Stimulated activated CD4-positive, alpha-beta T cell treated with anti-CD3 and anti-CD28 coated beads, Interleukin-15, amount 100 ng/mL, for 48 hours (primary cell): Measurements from ENCODE around the gene KLK7.
"Not testable (repeated sequence)": the region's sequence is repeated elsewhere in the genome, so short reads cannot be mapped to it uniquely, and the experiment has no call there.

Source experiments
- DNase-seq, 2 donors: peaks; one replicate each; pipeline ENCODE4 v3.0.0-alpha.2; 2020; ENCODE audit warnings: low read depth in 2 of 2

The KLK7 gene

GRCh38 chr19:50978772-50979390 lies 4.8 kb downstream of the KLK7 start:
- no peak for DNase-seq

GRCh38 chr19:50977626-50978025 lies 6.1 kb downstream of the KLK7 start:
- DNase-seq: no peak

DNA sequence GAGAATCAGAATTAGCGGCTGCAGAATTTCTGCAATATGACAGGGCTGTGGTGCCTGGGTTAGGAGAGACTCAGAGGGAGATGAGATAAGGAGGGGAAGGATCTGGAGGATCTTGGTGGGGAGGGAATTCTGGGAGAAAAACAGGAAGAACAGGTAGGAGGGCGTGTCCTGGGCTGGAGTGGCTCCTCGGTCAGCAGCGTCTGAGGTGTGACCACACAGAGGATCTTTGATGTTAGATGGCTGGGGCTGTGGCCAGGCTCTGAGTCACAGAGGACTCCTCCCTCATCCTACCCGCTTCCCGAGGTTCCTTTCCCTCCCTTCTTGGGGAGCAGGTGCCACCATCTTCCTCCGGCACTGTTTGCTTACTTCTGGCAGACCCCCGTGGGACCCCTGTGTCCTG lies 8.0 kb downstream of the KLK7 start:
- no peak for DNase-seq

GRCh38 chr19:50974702-50975556 lies 8.8 kb downstream of the KLK7 start:
- no peak for DNase-seq

- DNase-seq: no peak
Observed at GRCh38 chr19:50972795-50973376, 10.8 kb downstream of the KLK7 start.

- DNase-seq: not testable (repeated sequence)
Observed at GRCh38 chr19:50969810-50970209, 13.9 kb downstream of the KLK7 start.

GRCh38 chr19:50969413-50969760 lies 14.3 kb downstream of the KLK7 start, which contains the start of gene KLK6:
Gene KLK6 (minus strand): TSS chr19:50969591. CDS start chr19:50968104, 1,487 bp downstream.
- DNase-seq: no peak

DNA sequence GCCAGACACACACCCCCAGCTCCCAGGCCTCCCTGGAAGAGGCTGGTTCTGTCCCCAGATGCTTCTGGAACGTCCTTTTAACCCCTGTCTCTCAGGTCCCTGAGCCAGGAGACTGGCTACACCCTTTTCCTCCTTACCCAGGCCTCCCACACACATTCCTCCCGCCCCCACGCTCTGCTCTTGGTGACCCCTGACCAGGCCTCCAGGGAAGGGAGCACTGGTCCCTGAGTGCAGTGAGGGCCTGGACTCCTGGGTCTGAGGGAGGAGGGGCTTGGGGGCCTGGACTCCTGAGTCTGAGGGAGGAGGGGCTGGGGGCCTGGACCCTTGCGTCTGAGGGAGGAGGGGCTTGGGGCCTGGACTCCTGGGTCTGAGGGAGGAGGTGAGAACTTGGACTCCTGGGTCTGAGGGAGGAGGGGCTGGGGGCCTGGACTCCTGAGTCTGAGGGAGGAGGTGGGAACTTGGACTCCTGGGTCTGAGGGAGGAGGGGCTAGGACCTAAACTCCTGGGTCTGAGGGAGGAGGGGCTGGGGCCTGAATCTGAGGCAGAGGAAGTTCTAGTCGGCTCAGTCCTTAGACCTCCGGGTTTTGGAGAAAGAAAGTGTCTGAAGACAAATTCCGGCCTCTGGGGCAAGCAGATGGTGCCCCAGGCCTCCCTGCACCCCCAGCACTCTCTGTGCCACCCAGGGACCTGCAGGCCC lies 14.9 kb downstream of the KLK7 start:
- no peak for DNase-seq

DNA sequence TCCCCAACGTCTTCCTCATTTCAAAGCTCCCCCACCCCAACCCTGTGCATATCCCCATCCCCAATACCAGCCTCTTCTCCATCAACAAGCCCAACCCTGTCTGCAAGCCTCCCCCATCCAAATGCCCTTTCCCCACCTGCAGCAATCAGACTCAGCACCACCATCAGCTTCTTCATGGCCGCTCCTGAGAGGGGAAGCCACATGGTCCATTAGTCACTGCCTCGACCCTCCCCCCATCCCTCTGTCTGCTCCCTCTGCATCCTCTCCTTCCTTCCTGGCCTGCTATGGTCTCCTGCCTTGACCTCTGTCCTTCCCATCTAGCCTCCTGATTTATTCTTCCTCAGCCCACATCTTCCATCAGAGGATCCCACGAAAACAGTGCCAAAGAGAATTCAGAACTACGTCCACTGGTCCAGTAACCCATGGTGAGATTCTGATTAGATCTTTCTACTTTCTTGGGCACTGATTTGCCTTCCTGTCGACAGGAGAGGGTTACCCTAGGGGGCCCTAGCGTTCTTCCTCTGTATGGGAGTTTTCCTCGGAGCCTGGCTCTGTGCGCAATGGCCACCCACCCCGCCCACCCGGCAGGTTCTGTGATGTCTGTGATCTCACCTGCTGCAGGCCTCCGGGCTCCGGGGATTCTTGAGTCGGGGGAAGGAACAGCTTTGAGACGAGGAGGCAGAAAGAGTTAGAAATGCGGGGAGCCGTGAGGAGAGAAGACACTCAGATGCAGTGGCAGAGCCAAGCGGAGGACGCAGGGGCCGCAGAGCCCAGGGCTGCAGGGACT lies 15.6 kb downstream of the KLK7 start:
- no peak for DNase-seq

- no peak for DNase-seq
Observed at GRCh38 chr19:50964266-50964665, 19.5 kb downstream of the KLK7 start.

- no peak for DNase-seq
Observed at GRCh38 chr19:50963381-50963780, 20.3 kb downstream of the KLK7 start.

DNA sequence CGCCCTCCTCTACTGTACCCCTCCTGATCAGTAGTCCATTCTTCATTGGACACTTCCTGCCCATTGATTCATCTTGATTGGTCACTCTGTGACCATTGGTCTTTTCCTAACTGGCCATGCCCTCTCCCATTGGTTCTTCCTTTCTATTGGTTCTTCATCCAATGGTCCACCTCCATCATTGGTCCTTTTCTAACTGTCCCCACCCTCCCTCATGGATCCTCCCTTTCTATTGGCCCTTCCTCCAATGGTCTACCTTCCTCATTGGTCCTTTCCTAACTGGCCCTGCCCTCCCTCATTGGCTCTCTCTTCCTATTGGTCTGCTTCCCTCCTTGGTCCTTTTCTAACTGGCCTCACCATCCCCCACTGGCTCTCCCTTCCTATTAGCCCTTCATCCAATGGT lies 21.5 kb downstream of the KLK7 start:
- DNase-seq: no peak

DNA sequence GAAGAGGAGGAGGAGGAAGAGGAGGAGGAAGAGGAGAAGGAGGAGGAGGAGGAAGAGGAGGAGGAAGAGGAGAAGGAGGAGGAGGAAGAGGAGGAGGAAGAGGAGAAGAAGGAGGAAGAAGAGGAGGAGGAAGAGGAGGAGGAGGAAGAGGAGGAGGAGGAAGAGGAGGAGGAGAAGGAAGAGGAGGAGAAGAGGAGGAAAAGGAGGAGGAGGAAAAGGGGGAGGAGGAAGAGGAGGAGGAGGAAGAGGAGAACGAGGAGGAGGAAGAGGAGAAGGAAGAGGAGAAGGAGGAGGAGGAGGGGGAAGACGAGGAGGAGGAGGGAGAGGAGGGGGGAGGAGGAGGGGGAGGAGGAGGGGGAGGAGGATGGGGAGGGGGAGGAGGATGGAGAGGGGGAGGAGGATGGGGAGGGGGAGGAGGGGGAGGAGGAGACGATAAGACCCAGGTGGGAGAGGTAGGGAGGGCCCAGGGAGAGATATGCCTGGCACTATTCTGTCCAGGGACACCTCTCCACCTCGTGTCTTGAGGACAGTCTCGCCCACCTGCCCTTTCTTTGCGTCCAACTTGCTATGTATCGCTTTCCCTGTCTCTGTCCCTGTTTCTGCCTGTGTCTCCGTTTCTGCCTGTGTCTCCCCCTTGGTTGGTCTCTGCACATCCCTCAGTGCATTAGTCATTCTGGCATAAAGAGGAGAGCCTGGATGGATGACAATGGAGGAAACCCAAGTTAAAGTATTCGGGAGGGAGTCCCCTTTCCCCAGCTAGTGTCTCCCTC lies 23.8 kb downstream of the KLK7 start:
- no peak for DNase-seq

- no peak for DNase-seq
Observed at GRCh38 chr19:50957587-50957986, 26.1 kb downstream of the KLK7 start.

GRCh38 chr19:50952910-50953309 lies 30.8 kb downstream of the KLK7 start, which contains the start of gene KLK5:
Gene KLK5 (minus strand): TSS chr19:50953038. CDS start chr19:50952657, 381 bp downstream.
- DNase-seq: no peak

GRCh38 chr19:50949861-50950260 lies 33.9 kb downstream of the KLK7 start:
- DNase-seq: no peak

GRCh38 chr19:50947123-50947522 lies 36.6 kb downstream of the KLK7 start:
- no peak for DNase-seq

GRCh38 chr19:50944795-50945194 lies 38.9 kb downstream of the KLK7 start:
- no peak for DNase-seq

- DNase-seq: no peak
Observed at GRCh38 chr19:50943074-50943828, 40.5 kb downstream of the KLK7 start.

DNA sequence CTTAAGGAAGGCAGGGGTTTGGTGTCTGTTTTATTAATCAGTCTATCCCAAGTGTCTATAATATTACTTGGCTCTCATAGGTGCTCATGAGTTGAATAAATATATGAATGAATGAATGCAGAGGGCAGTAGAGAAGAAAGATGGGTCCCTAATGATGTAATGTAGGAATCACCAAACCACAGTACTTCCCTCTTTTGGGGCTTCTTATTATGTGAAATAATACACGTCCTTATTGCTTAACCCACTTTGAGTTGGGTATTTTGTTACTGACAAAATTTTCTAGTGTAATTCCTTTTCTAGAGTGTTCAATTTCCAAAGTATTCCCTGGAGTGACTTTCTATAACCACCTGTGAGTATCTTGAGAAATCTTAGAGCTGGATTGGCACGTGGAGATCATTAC lies 44.1 kb downstream of the KLK7 start:
- DNase-seq: no peak
